ENCODE measurements around the gene MPC2. TPM values are rescaled to one million over a fixed set of nuclear protein-coding genes. Genes with fewer than 3 reads are reported as not detected.

The MPC2 gene
- total RNA-seq, 1 experiment from 2014 or later, result 32.9 TPM

GRCh38 chr1:167880580-167881021 lies 56.3 kb downstream of the MPC2 start:
- Histone ChIP-seq H3K27me3 (ENCODE audit: insufficient read depth, low read length) (no peaks in the 10 kb centered on the region), H3K9me3 (ENCODE audit: control insufficient read depth, low read depth, low read length) (no peaks in the 10 kb centered on the region), H3K14ac (ENCODE audit: insufficient read depth, low read length) (no peak overlapping the region), H3K23me2 (ENCODE audit: insufficient read length, low read depth, low read length, poor library complexity, severe bottlenecking) (no peaks in the 10 kb centered on the region), H2BK12ac (ENCODE audit: insufficient read length, low read depth, low read length) (no peak overlapping the region), H3K79me1 (ENCODE audit: insufficient read depth, low read depth, low read length, poor library complexity, severe bottlenecking) (no peaks in the 10 kb centered on the region), H2AK5ac (ENCODE audit: insufficient read length, low read length) (no peak overlapping the region), H2BK120ac (ENCODE audit: low read depth, low read length, poor library complexity, severe bottlenecking) (no peak overlapping the region), H4K5ac (ENCODE audit: insufficient read length, low read depth, low read length) (no peak overlapping the region), H3K4me1 (ENCODE audit: insufficient read depth, low read length) (no peaks in the 10 kb centered on the region), H4K91ac (ENCODE audit: insufficient read length, low read depth, low read length) (no peak overlapping the region), H2BK15ac (ENCODE audit: low read depth, low read length) (no peak overlapping the region), H2BK5ac (ENCODE audit: insufficient read length, low read length) (no peak overlapping the region), H3K27ac (ENCODE audit: insufficient read length, low read depth, low read length) (no peak overlapping the region), H3K23ac (ENCODE audit: insufficient read length, low read depth, low read length) (no peak overlapping the region), H3T11ph (ENCODE audit: low read length) (no peak overlapping the region), H3K79me2 (ENCODE audit: insufficient read depth, low read length) (no peaks in the 10 kb centered on the region), H4K8ac (replicated peaks; ENCODE audit: insufficient read length, low read depth, low read length) (no peak overlapping the region), H3K4ac (ENCODE audit: low read depth, low read length) (no peak overlapping the region), H3K18ac (ENCODE audit: insufficient read length, low read depth, low read length) (no peak overlapping the region), H2BK20ac (ENCODE audit: low read depth, low read length, poor library complexity, severe bottlenecking) (no peak overlapping the region), H3K56ac (ENCODE audit: insufficient read length, low read depth, low read length) (no peak overlapping the region), H2AFZ (ENCODE audit: low read length) (no peak overlapping the region), H3K4me2 (ENCODE audit: insufficient read depth, insufficient read length, low read length) (no peak overlapping the region), H3K9ac (ENCODE audit: extremely low read depth, insufficient read length, low read length) (no peak overlapping the region), H4K20me1 (ENCODE audit: control insufficient read depth, insufficient read depth, insufficient read length) (no peaks in the 10 kb centered on the region)
- WGBS (ENCODE audit: extremely low coverage, insufficient read length, low lambda C conversion rate), result no CpG with 5 or more reads among the region's 3 CpGs
- H3K27me3 Mint-ChIP-seq (ENCODE audit: low read depth), result no peaks in the 10 kb centered on the region
- no peak overlapping the region for H3K4me3 Mint-ChIP-seq
- no peak overlapping the region; a peak in 1 of 7 replicates for H3K27ac Mint-ChIP-seq
- H3K9me3 Mint-ChIP-seq, result 0 out of 5 replicates have a peak, but pooled peaks cover 0 to 2% of the 10 kb centered on the region in 2 experiments
- no peaks in the 10 kb centered on the region for H3K36me3 Mint-ChIP-seq (ENCODE audit: insufficient read depth in 1 of 3, low read depth in 3 of 3)
- DNase-seq, result no peak
- no peak for TF ChIP-seq CTCF (conservative IDR thresholded peaks at IDR 0.05)
- H3K4me1 Mint-ChIP-seq, result no peaks in the 10 kb centered on the region; a peak in 1 of 4 replicates

Measured in H9 (cell line).